IMR-90 (cell line): Measurements from ENCODE around the gene HELZ. TPM values are rescaled to one million over a fixed set of nuclear protein-coding genes. Genes with fewer than 3 reads are reported as not detected.

Experiments used
- ATAC-seq: fragments of 200-7000 bp; cut with Tn5 transposase; 2 replicates; pipeline ENCODE4 v1.9.1; 2020; ENCODE audit warnings: low read depth, mild to moderate bottlenecking, moderate library complexity
- BruUV-seq: library from RNA; stranded (reverse); fragments of 400-500 nt; replicated peaks from 2 replicates; lab custom pipeline; 2021; lab: Mats Ljungman, UMichigan
- CTCF ChIA-PET: fragments of 300-600 bp; formaldehyde crosslinking; extraction: SDS; loops from one replicate; lab custom pipeline; 2021; ENCODE audit warnings: antibody characterized with exemption; lab: Yijun Ruan, JAX
- POLR2A ChIA-PET: fragments of 300-600 bp; sonication (Branson Sonifier 250); formaldehyde crosslinking; loops from one replicate; lab custom pipeline; 2022; ENCODE audit warnings: antibody characterized with exemption; ENCODE audit not compliant: unreplicated experiment; lab: Charles Lee
- DNase-seq: peaks from one replicate; pipeline ENCODE4 v3.0.0; 2013
- H2AFZ ChIP-seq: replicated peaks from 2 replicates; pipeline ENCODE3; 2013; ENCODE audit warnings: low read length, mild to moderate bottlenecking; ENCODE audit not compliant: poor library complexity
- H2AK5ac ChIP-seq: 2 replicates; pipeline ENCODE4 v1.6.1; 2013; ENCODE audit warnings: low read depth, low read length, inconsistent platforms
- H2AK9ac ChIP-seq: replicated peaks from 2 replicates; pipeline ENCODE3; 2013; ENCODE audit warnings: mild to moderate bottlenecking, low read depth, low read length, moderate library complexity; ENCODE audit not compliant: poor library complexity
- H2BK120ac ChIP-seq: 2 replicates; pipeline ENCODE4 v1.6.1; 2013; ENCODE audit warnings: low read depth, low read length, inconsistent platforms
- H2BK15ac ChIP-seq: 3 replicates; pipeline ENCODE4 v1.6.1; 2013; ENCODE audit warnings: low read depth, low read length, inconsistent platforms
- H2BK20ac ChIP-seq: 2 replicates; pipeline ENCODE4 v1.6.1; 2013; ENCODE audit warnings: low read depth, mild to moderate bottlenecking, inconsistent platforms, low read length, moderate library complexity
- H2BK5ac ChIP-seq: 2 replicates; pipeline ENCODE4 v1.6.1; 2013; ENCODE audit warnings: mild to moderate bottlenecking, low read depth, low read length, inconsistent platforms; ENCODE audit not compliant: poor library complexity, severe bottlenecking
- H3K14ac ChIP-seq: replicated peaks from 2 replicates; pipeline ENCODE4 v1.6.1; 2013; ENCODE audit warnings: low read depth, low read length, inconsistent platforms
- H3K18ac ChIP-seq: 2 replicates; pipeline ENCODE4 v1.6.1; 2013; ENCODE audit warnings: low read depth, low read length, control low read depth
- H3K23ac ChIP-seq: 2 replicates; pipeline ENCODE4 v1.6.1; 2013; ENCODE audit warnings: low read depth, low read length, inconsistent platforms
- H3K27ac ChIP-seq: 2 replicates; pipeline ENCODE4 v1.5.1; 2013; ENCODE audit warnings: mild to moderate bottlenecking, control low read depth, low read length; ENCODE audit not compliant: insufficient read depth
- H3K27me3 ChIP-seq: 2 replicates; pipeline ENCODE4 v1.6.1; 2013; ENCODE audit warnings: low read length; ENCODE audit not compliant: control insufficient read depth, insufficient read depth
- H3K36me3 ChIP-seq: 2 replicates; pipeline ENCODE4 v1.6.1; 2013; ENCODE audit warnings: low read length, mixed read lengths; ENCODE audit not compliant: control insufficient read depth, insufficient read depth
- H3K4ac ChIP-seq: 2 replicates; pipeline ENCODE4 v1.6.1; 2013; ENCODE audit warnings: low read depth, low read length, inconsistent platforms
- H3K4me1 ChIP-seq: 2 replicates; pipeline ENCODE4 v1.6.1; 2013; ENCODE audit warnings: low read length, mixed read lengths; ENCODE audit not compliant: control insufficient read depth, insufficient read depth
- H3K4me2 ChIP-seq: 2 replicates; pipeline ENCODE4 v1.6.1; 2013; ENCODE audit warnings: low read depth, mild to moderate bottlenecking, control low read depth, low read length, moderate library complexity
- H3K4me3 ChIP-seq: 2 replicates; pipeline ENCODE4 v1.5.1; 2013; ENCODE audit warnings: low read depth, mild to moderate bottlenecking, control low read depth, low read length, moderate library complexity; ENCODE audit not compliant: insufficient read depth
- H3K56ac ChIP-seq: 2 replicates; pipeline ENCODE4 v1.6.1; 2013; ENCODE audit warnings: low read length, inconsistent platforms; ENCODE audit not compliant: insufficient read depth; ENCODE audit errors: extremely low read depth
- H3K79me1 ChIP-seq, 2 experiments: 2 replicates each; pipeline ENCODE4 v1.6.1; 2013; ENCODE audit warnings: low read length in 2 of 2, inconsistent platforms in 1 of 2, low read depth in 1 of 2
- H3K9ac ChIP-seq: 2 replicates; pipeline ENCODE4 v1.6.1; 2013; ENCODE audit warnings: low read depth, low read length, control low read depth
- H3K9me1 ChIP-seq: 2 replicates; pipeline ENCODE4 v1.6.1; 2013; ENCODE audit warnings: low read length, inconsistent platforms; ENCODE audit not compliant: insufficient read depth
- H3K9me3 ChIP-seq: 2 replicates; pipeline ENCODE4 v1.6.1; 2013; ENCODE audit warnings: low read length; ENCODE audit not compliant: control insufficient read depth, insufficient read depth
- H4K20me1 ChIP-seq: 2 replicates; pipeline ENCODE4 v1.6.1; 2013; ENCODE audit warnings: low read length, inconsistent platforms; ENCODE audit not compliant: insufficient read depth
- H4K5ac ChIP-seq: 2 replicates; pipeline ENCODE4 v1.6.1; 2013; ENCODE audit warnings: mild to moderate bottlenecking, low read depth, low read length, control low read depth
- H4K8ac ChIP-seq, 2 experiments: 2 replicates each; pipeline ENCODE4 v1.6.1; 2013; ENCODE audit warnings: low read depth in 2 of 2, low read length in 2 of 2, control low read depth in 1 of 2, inconsistent platforms in 1 of 2
- H4K91ac ChIP-seq: 2 replicates; pipeline ENCODE4 v1.6.1; 2013; ENCODE audit warnings: low read depth, low read length, inconsistent platforms; ENCODE audit not compliant: insufficient read depth
- MAFK ChIP-seq: IDR thresholded peaks from 2 replicates; pipeline ENCODE4 v1.6.1; 2012; ENCODE audit warnings: low read depth, low read length, improper control_type of control experiment
- MAZ ChIP-seq: IDR thresholded peaks from 2 replicates; pipeline ENCODE4 v1.6.1; 2012; ENCODE audit warnings: low read depth, mild to moderate bottlenecking, low read length, improper control_type of control experiment, moderate library complexity, borderline replicate concordance
- WGBS, 2 experiments: methylation state at CpG; one replicate each; pipeline versions ENCODE4 v1.1.5 to v1.1.7; 2013; ENCODE audit warnings: missing lambda C conversion rate in 2 of 2; ENCODE audit not compliant: insufficient read length in 1 of 2; ENCODE audit errors: extremely low coverage in 2 of 2; 5-methylcytosine and 5-hydroxymethylcytosine counted together
- dilution Hi-C: fragments of 300-500 bp; cut with HindIII; formaldehyde crosslinking; loops from one replicate; pipeline ENCODE4 v1.14.3; 2018; ENCODE audit warnings: low sequenced_read_pairs; ENCODE audit not compliant: unreplicated experiment
- in situ Hi-C: fragments of 300-500 bp; cut with MboI; formaldehyde crosslinking; loops from 3 replicates; pipeline ENCODE4 v1.14.3; 2019; ENCODE audit warnings: low sequenced_read_pairs, inconsistent platforms, mixed read lengths
- intact Hi-C: fragments of 100-400 bp; cut with micrococcal nuclease; formaldehyde crosslinking; loops from 2 replicates; pipeline ENCODE4 v1.10.0; 2022
- polyA plus RNA-seq, 3 experiments: library from polyadenylated mRNA; depleted of rRNA; stranded (reverse); fragments of >200 nt; gene quantifications; 2 replicates each; pipeline ENCODE4 v1.2.3, GENCODE V29; 2012; ENCODE audit warnings: low replicate concordance in 1 of 3
- total RNA-seq: library from RNA; depleted of rRNA; stranded (reverse); fragments of >200 nt; gene quantifications from 2 replicates; pipeline ENCODE4 v1.2.3, GENCODE V29; 2012

HELZ gene
- total and polyA plus RNA-seq, 2 of the 4 experiments (the other 2 are of a cell fraction), result 8.0 to 60.6 TPM

DNA sequence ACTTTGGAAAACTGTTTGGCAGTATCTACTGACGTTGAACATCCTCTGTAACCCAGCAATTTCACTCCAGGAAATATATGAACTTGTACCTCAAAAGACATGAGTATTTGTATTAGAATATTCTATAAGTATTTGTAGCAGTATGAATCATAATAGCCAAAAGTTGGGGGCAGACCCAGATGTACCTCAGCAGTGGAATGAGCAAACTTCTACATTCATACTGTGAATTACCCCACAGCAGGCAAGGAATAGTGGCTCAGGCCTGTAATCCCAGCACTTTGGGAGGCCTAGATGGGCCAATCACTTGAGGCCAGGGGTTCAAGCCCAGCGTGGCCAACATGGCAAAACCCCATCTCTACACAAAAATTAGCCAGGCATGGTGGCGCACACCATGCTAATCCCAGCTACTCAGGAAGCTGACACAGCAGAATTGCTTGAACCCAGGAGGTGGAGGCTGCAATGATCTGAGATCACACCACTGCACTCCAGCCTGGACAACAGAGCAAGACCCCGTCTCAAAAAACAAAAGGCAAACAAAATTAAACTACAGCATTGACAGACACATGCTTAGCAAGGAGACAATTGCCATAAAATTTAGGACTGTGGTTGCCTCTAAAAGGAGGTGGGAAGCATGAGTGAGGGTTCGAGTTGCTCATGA is 11.2 kb upstream of the HELZ start:
- Histone ChIP-seq H4K8ac (no peak overlapping the region), H2AFZ (no peak overlapping the region), H2BK20ac (no peak overlapping the region), H3K79me1 (no peaks in the 10 kb centered on the region), H2BK15ac (no peak overlapping the region), H3K18ac (no peak overlapping the region), H4K20me1 (peaks cover 5% of the 10 kb centered on the region; the same call in 1 of the 2 replicates), H3K36me3 (no peaks in the 10 kb centered on the region), H2BK5ac (no peak overlapping the region), H4K5ac (no peak overlapping the region), H3K14ac (no peak overlapping the region), H2AK9ac (no peak overlapping the region), H3K9me3 (no peaks in the 10 kb centered on the region), H3K9me1 (peaks cover 4% of the 10 kb centered on the region; the same call in 1 of the 2 replicates), H2AK5ac (no peak overlapping the region), H3K9ac (no peak overlapping the region), H3K56ac (no peak overlapping the region), H3K4me1 (peaks cover 6% of the 10 kb centered on the region; the same call in 1 of the 2 replicates), H3K4ac (no peak overlapping the region), H2BK120ac (no peak overlapping the region), H3K23ac (no peak overlapping the region), H4K91ac (no peak overlapping the region), H3K4me2 (no peak overlapping the region), H3K4me3 (no peak overlapping the region), H3K27me3 (no peaks in the 10 kb centered on the region), H3K27ac (no peak overlapping the region)
- in situ Hi-C loops (no loop called here), dilution Hi-C loops (no loop called here), intact Hi-C loops (no loop called here)
- whole genome bisulfite sequencing, 2 experiments, result 100% methylated on average over 1 of the region's 5 CpGs; no CpG with 5 or more reads in 1 of the 2 experiments
- TF ChIP-seq MAFK (peak; percentile 66), MAZ (no peak)
- POLR2A ChIA-PET, result no interaction called here
- BruUV-seq, result no TSS peak
- no peak for DNase-seq
- CTCF ChIA-PET, result no interaction called here
- ATAC-seq, result no peak
